Inferior parietal cortex (tissue), 1 donor: ENCODE results near the gene AWAT1.
"Not testable (repeated sequence)": the region's sequence is repeated elsewhere in the genome, so short reads cannot be mapped to it uniquely, and the experiment has no call there.

Experiments used
- DNase-seq: peaks from one replicate; pipeline ENCODE4 v3.0.0-alpha.2; 2016; ENCODE audit errors: extremely low spot score

AWAT1 gene

DNA sequence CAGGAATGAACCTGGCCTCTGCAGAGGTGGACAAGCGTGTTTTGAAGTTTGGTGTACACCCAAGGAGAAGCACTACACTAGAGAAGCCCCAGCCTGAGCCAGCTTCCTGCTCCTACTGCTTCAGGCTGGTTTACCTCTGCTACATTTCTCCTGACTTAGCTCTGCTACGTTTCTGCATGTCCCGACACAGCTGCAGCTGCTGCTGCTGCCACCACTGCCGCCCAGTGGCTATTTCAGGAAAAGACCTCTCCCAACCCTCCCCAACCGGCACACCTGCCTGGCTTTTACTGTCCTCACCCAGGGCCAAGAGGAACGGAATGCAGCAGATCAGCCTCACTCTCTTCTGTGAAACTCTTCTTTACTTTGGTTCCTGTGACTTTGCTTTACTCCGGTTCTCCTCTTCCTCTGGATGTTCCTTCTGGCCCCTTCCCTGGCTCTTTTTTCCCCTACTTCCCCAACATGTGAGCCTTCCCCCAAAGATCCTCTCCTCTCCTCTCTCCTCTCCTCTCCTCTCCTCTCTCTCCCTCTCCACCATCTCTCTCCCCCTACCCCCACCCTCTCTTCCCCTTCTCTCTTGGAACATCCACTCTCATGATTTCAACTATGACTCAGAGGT lies 28.6 kb downstream of the AWAT1 start:
- DNase-seq: peak; percentile 1

DNA sequence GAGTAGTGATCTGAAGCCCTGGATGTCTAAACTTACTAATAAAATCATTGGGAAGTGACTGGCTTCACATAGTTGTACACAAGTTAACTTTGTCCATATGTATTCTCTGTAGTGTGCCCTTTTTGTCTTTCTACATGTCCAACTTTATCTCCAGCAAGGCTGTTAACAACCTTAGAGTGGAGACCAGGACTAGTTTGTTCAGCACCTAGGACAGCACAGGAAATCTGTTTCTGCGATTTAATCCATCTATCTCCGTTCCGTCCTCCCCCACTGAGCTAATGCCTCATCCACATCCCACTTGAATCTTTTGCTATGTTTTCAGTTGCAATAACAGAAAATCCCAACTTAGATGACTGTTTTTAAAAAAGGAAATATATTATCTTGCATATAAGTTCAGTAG lies 30.3 kb downstream of the AWAT1 start:
- DNase-seq: no peak

- DNase-seq: no peak
Measured at GRCh38 chrX:70268034-70268433, 33.6 kb downstream of the AWAT1 start, which contains the start of gene ARR3. TSS of gene ARR3 (plus strand) at chrX:70268334. CDS start at chrX:70269386, 1,052 bp downstream.

GRCh38 chrX:70274029-70274428 lies 39.6 kb downstream of the AWAT1 start:
- not testable (repeated sequence) for DNase-seq

DNA sequence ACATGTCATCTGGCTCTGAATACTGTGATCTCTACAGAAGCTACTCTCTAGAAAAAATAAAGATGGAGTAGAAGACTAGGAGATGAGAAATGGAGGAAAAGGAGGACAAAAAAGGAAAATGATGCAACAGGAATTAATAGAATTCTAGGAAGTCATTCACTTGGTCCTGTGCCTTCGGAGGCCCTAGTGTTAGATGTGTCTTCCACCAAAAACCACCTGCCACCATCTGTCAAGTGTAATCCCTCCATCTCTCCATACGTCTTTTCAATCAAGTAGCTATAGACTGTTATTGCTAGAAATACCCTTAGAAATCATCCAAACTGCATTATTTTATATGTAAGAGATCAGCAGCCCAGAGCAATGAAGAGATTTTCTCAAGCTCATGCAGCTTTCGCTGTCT lies 44.6 kb downstream of the AWAT1 start:
- no peak for DNase-seq

DNA sequence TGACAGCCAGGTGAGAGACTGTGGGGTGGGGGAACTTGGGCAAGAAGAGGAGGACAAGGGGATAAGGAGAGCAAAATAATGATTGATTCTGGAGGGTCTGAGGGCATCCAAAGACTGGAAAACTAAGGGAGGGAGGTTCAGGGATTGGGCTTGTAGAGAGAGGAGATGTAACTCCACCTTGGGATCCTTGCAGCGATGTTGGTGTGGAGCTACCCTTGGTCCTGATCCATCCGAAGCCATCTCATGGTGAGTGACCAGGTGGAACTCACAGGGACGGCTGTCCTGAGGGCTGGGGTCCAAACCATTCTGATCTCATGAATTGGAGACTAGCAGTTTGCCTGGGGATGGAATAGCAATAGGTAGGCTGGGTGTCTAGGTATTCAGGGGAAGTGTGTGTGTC lies 46.1 kb downstream of the AWAT1 start:
- DNase-seq: no peak

GRCh38 chrX:70281951-70282350 lies 47.5 kb downstream of the AWAT1 start, which contains the start of gene RAB41:
TSS of gene RAB41 (plus strand) at chrX:70282172. CDS start at chrX:70282218, 46 bp downstream.
- no peak for DNase-seq

- no peak for DNase-seq
Measured at GRCh38 chrX:70289168-70289792, 54.8 kb downstream of the AWAT1 start.
